Neural cell (in vitro differentiated cells): ENCODE data around the gene P4HTM. TPM values are rescaled to one million over a fixed set of nuclear protein-coding genes. Genes with fewer than 3 reads are reported as not detected.

ENCODE experiments used
- H2AFZ ChIP-seq: fragments of 200-600, 300-800 bp; sonication (generic), shearing (Covaris generic); 2 replicates; pipeline ENCODE4 v1.6.0; 2014; ENCODE audit warnings: low read depth, mild to moderate bottlenecking, antibody characterized with exemption, low read length, moderate library complexity
- H3F3A ChIP-seq: fragments of 200-600 bp; shearing (Covaris generic); 2 replicates; pipeline ENCODE4 v1.6.1; 2016; ENCODE audit warnings: mild to moderate bottlenecking, moderate library complexity, mixed read lengths, antibody characterized with exemption, low read length; ENCODE audit not compliant: insufficient read depth, poor library complexity, severe bottlenecking
- H3K27ac ChIP-seq: fragments of 200-600, 300-800 bp; sonication (generic), shearing (Covaris generic); 2 replicates; pipeline ENCODE4 v1.5.1; 2014; ENCODE audit warnings: mild to moderate bottlenecking, low read length, moderate library complexity
- H3K27me3 ChIP-seq: fragments of 300-800, 200-600 bp; sonication (generic), shearing (Covaris generic); 2 replicates; pipeline ENCODE4 v1.6.0; 2014; ENCODE audit warnings: mild to moderate bottlenecking, low read depth, low read length, moderate library complexity; ENCODE audit not compliant: insufficient read depth
- H3K36me3 ChIP-seq: fragments of 300-800, 200-600 bp; sonication (generic), shearing (Covaris generic); 2 replicates; pipeline ENCODE4 v1.5.1; 2014; ENCODE audit warnings: mild to moderate bottlenecking, antibody characterized with exemption, low read length, moderate library complexity; ENCODE audit not compliant: insufficient read depth
- H3K4me2 ChIP-seq: fragments of 300-800, 200-600 bp; sonication (generic), shearing (Covaris generic); 2 replicates; pipeline ENCODE4 v1.6.0; 2014; ENCODE audit warnings: mild to moderate bottlenecking, low read length
- H3K4me3 ChIP-seq: fragments of 300-800, 200-600 bp; sonication (generic), shearing (Covaris generic); 2 replicates; pipeline ENCODE4 v1.5.1; 2014; ENCODE audit warnings: mild to moderate bottlenecking, low read length, moderate library complexity
- H3K79me2 ChIP-seq: fragments of 200-600 bp; shearing (Covaris generic); replicated peaks from 2 replicates; pipeline ENCODE4 v1.6.0; 2014; ENCODE audit warnings: mild to moderate bottlenecking, low read length, moderate library complexity; ENCODE audit not compliant: insufficient read depth
- H3K9ac ChIP-seq: fragments of 300-800, 200-600 bp; sonication (generic), shearing (Covaris generic); 2 replicates; pipeline ENCODE4 v1.6.1; 2016; ENCODE audit warnings: mild to moderate bottlenecking, low read length, mixed read lengths
- H3K9me2 ChIP-seq: fragments of 200-600 bp; shearing (Covaris generic); 2 replicates; pipeline ENCODE4 v1.6.1; 2016; ENCODE audit warnings: mild to moderate bottlenecking, low read length, mixed read lengths; ENCODE audit not compliant: insufficient read depth
- H3K9me3 ChIP-seq: fragments of 200-600, 300-800 bp; sonication (generic), shearing (Covaris generic); 2 replicates; pipeline ENCODE4 v1.6.1; 2016; ENCODE audit warnings: mild to moderate bottlenecking, mixed run types, low read length, moderate library complexity, mixed read lengths
- H4K20me1 ChIP-seq: fragments of 200-600 bp; shearing (Covaris generic); 2 replicates; pipeline ENCODE4 v1.6.1; 2016; ENCODE audit warnings: mild to moderate bottlenecking, mixed run types; ENCODE audit not compliant: insufficient read depth
- EP300 ChIP-seq: fragments of 450-650 bp; conservative IDR thresholded peaks from 2 replicates; pipeline ENCODE4 v1.6.1; 2014; ENCODE audit warnings: antibody characterized with exemption, mild to moderate bottlenecking, moderate library complexity; ENCODE audit not compliant: poor library complexity, severe bottlenecking
- EZH2 ChIP-seq: fragments of 200-600, 300-800 bp; shearing (Covaris generic), sonication (generic); IDR thresholded peaks from 2 replicates; pipeline ENCODE4 v1.6.1; 2014; ENCODE audit warnings: antibody characterized with exemption, low read length, borderline replicate concordance, mild to moderate bottlenecking; ENCODE audit not compliant: insufficient read depth, poor library complexity, severe bottlenecking
- MXI1 ChIP-seq: fragments of 450-650 bp; conservative IDR thresholded peaks from 2 replicates; pipeline ENCODE4 v1.6.1; 2014; ENCODE audit warnings: antibody characterized with exemption, mild to moderate bottlenecking; ENCODE audit not compliant: poor library complexity, severe bottlenecking
- POLR2AphosphoS5 ChIP-seq: IDR thresholded peaks from 2 replicates; pipeline ENCODE4 v1.6.1; 2012
- RAD21 ChIP-seq: fragments of 450-650 bp; conservative IDR thresholded peaks from 2 replicates; pipeline ENCODE4 v1.6.1; 2014; ENCODE audit warnings: antibody characterized with exemption, mild to moderate bottlenecking, moderate library complexity
- SMC3 ChIP-seq: fragments of 450-650 bp; conservative IDR thresholded peaks from 2 replicates; pipeline ENCODE4 v1.6.1; 2014; ENCODE audit warnings: antibody characterized with exemption, mild to moderate bottlenecking, moderate library complexity; ENCODE audit not compliant: poor library complexity
- TAF1 ChIP-seq: IDR thresholded peaks from 2 replicates; pipeline ENCODE4 v1.6.1; 2012; ENCODE audit warnings: low read depth
- polyA plus RNA-seq: library from polyadenylated mRNA; depleted of rRNA; stranded (reverse); fragments of >200 nt; gene quantifications from 2 replicates; pipeline ENCODE4 v1.2.3, GENCODE V29; 2014
- TF ChIP-seq, protein P1 (sequence below): IDR thresholded peaks from 2 replicates; pipeline ENCODE4 v1.6.1; 2012; ENCODE audit warnings: borderline replicate concordance
- TF ChIP-seq, protein P2 (sequence below): fragments of 450-650 bp; IDR thresholded peaks from 2 replicates; pipeline ENCODE4 v1.5.1; 2014; ENCODE audit warnings: antibody characterized with exemption, mild to moderate bottlenecking, moderate library complexity; ENCODE audit not compliant: poor library complexity, severe bottlenecking

Gene P4HTM
- polyA plus RNA-seq, 1 donor from 2014 or later: 97.3 TPM

DNA sequence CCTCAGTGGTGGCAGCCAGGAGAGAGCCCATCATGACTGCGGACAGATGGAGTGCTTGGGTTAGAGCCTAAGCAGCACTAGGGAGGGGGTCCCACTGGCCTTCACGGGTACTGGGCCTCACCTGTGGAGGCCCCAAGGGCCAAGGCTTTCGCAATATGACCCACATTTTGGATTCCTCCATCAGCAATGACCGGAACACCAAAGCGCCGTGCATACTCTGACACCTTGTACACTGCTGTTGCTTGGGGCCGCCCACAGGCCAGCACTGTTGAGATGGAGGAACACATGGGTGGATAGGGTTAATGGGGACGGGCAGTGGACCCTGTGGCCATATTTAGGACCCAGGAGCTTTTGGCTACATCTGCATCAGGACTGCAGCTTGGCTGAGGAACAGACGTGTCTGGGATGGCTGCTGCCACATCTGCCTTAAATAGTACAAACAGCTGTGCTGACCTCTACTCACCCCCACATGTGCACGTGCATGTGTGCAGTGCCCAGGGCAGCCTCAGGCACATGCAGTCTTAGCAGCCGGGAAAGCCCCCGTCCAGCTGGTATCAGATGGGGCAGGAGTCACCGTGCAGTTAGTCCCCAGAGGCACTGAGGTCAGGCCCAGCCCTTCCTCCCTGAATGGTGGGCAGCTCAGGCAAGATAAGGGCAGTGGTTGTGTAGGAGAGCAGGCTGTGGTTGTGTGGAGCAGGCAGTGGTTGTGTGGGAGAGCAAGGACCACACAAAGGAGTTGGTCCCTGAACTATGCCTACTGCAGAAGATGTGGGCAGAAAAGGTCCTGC lies 35.2 kb downstream of the P4HTM start:
- Histone ChIP-seq H3K4me2 (no peak overlapping the region), H3K9me2 (no peaks in the 10 kb centered on the region), H3K27me3 (no peaks in the 10 kb centered on the region), H2AFZ (no peak overlapping the region), H3F3A (no peaks in the 10 kb centered on the region), H3K36me3 (no peaks in the 10 kb centered on the region), H3K4me3 (no peak overlapping the region), H3K9me3 (no peaks in the 10 kb centered on the region), H3K9ac (no peak overlapping the region), H3K79me2 (peaks cover 18% of the 10 kb centered on the region), H3K27ac (no peak overlapping the region), H4K20me1 (no peaks in the 10 kb centered on the region)
- TF ChIP-seq TAF1: no peak
- TF ChIP-seq EP300: no peak
- TF ChIP-seq EZH2: no peak
- TF ChIP-seq, protein P1, sequence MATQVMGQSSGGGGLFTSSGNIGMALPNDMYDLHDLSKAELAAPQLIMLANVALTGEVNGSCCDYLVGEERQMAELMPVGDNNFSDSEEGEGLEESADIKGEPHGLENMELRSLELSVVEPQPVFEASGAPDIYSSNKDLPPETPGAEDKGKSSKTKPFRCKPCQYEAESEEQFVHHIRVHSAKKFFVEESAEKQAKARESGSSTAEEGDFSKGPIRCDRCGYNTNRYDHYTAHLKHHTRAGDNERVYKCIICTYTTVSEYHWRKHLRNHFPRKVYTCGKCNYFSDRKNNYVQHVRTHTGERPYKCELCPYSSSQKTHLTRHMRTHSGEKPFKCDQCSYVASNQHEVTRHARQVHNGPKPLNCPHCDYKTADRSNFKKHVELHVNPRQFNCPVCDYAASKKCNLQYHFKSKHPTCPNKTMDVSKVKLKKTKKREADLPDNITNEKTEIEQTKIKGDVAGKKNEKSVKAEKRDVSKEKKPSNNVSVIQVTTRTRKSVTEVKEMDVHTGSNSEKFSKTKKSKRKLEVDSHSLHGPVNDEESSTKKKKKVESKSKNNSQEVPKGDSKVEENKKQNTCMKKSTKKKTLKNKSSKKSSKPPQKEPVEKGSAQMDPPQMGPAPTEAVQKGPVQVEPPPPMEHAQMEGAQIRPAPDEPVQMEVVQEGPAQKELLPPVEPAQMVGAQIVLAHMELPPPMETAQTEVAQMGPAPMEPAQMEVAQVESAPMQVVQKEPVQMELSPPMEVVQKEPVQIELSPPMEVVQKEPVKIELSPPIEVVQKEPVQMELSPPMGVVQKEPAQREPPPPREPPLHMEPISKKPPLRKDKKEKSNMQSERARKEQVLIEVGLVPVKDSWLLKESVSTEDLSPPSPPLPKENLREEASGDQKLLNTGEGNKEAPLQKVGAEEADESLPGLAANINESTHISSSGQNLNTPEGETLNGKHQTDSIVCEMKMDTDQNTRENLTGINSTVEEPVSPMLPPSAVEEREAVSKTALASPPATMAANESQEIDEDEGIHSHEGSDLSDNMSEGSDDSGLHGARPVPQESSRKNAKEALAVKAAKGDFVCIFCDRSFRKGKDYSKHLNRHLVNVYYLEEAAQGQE: no peak
- TF ChIP-seq, protein P2, sequence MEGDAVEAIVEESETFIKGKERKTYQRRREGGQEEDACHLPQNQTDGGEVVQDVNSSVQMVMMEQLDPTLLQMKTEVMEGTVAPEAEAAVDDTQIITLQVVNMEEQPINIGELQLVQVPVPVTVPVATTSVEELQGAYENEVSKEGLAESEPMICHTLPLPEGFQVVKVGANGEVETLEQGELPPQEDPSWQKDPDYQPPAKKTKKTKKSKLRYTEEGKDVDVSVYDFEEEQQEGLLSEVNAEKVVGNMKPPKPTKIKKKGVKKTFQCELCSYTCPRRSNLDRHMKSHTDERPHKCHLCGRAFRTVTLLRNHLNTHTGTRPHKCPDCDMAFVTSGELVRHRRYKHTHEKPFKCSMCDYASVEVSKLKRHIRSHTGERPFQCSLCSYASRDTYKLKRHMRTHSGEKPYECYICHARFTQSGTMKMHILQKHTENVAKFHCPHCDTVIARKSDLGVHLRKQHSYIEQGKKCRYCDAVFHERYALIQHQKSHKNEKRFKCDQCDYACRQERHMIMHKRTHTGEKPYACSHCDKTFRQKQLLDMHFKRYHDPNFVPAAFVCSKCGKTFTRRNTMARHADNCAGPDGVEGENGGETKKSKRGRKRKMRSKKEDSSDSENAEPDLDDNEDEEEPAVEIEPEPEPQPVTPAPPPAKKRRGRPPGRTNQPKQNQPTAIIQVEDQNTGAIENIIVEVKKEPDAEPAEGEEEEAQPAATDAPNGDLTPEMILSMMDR: no peak
- TF ChIP-seq RAD21: no peak
- no peak for TF ChIP-seq SMC3
- no peak for TF ChIP-seq MXI1
- TF ChIP-seq POLR2AphosphoS5: no peak

GRCh38 chr3:49025793-49026520 lies 35.9 kb downstream of the P4HTM start:
- TF ChIP-seq MXI1 (no peak), RAD21 (no peak), EZH2 (no peak), TAF1 (no peak), POLR2AphosphoS5 (no peak), SMC3 (no peak), EP300 (no peak)
- TF ChIP-seq, protein P2: no peak
- TF ChIP-seq, protein P1: no peak
- H2AFZ ChIP-seq: no peak overlapping the region
- no peaks in the 10 kb centered on the region for H3K9me3 ChIP-seq
- H3K4me2 ChIP-seq: no peak overlapping the region
- no peaks in the 10 kb centered on the region for H3K36me3 ChIP-seq
- no peaks in the 10 kb centered on the region for H3F3A ChIP-seq
- H3K79me2 ChIP-seq: peaks cover 14% of the 10 kb centered on the region
- H3K9me2 ChIP-seq: no peaks in the 10 kb centered on the region
- no peak overlapping the region for H3K4me3 ChIP-seq
- H3K27me3 ChIP-seq: no peaks in the 10 kb centered on the region
- no peak overlapping the region for H3K27ac ChIP-seq
- no peak overlapping the region for H3K9ac ChIP-seq
- H4K20me1 ChIP-seq: no peaks in the 10 kb centered on the region
